ENCODE data around the gene ANKRD33B.

DNA sequence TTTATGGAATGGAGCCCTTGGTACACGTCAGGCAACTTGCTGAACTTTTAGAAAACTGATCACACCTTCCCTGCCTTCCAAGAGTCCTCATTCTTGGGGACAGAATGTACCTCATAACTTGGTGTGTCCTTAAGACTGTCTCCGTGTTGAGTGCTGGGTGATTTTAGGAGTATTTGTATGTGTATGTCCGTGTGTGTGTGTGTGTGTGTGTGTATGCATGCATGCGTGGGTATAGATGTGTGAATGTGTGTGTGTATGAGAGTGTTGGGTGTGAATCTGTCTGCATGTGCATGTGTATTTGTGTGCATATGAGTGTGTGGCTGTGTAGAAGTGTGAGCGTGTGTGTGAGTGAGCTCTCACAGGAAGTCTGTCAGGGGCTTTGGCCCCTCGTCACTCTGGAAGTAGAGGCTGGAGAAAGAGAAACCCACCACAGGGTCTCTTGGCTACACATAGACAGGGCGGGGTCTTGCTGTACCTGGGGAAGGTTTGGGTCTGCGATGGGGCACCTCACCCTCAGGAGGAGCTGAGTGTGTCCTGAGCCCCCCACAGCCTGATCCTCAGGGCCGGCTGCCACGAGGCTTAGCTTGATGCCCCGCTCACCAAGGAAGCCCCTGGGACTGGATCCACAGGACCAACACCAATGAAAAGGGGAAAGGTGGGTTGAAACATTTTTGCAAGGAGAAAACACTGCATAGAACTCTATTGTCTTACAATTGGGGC lies 33.1 kb upstream of the ANKRD33B start:
- no peak for TF ChIP-seq EZH2 (IDR thresholded peaks at IDR 0.05; ENCODE audit: low read length, missing control alignments)
- TF ChIP-seq, protein P1, sequence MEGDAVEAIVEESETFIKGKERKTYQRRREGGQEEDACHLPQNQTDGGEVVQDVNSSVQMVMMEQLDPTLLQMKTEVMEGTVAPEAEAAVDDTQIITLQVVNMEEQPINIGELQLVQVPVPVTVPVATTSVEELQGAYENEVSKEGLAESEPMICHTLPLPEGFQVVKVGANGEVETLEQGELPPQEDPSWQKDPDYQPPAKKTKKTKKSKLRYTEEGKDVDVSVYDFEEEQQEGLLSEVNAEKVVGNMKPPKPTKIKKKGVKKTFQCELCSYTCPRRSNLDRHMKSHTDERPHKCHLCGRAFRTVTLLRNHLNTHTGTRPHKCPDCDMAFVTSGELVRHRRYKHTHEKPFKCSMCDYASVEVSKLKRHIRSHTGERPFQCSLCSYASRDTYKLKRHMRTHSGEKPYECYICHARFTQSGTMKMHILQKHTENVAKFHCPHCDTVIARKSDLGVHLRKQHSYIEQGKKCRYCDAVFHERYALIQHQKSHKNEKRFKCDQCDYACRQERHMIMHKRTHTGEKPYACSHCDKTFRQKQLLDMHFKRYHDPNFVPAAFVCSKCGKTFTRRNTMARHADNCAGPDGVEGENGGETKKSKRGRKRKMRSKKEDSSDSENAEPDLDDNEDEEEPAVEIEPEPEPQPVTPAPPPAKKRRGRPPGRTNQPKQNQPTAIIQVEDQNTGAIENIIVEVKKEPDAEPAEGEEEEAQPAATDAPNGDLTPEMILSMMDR (conservative IDR thresholded peaks at IDR 0.05 in 1 of 2, IDR thresholded peaks at IDR 0.05 in 1 of 2; ENCODE audit: low read depth in 1 of 2, low read length in 2 of 2): no peak

All from fibroblast of lung (primary cell).